Body of pancreas (tissue), 4 donors: Measurements from ENCODE around the gene GRIK2.

Experiments
- POLR2A ChIP-seq, 3 donors: fragments of 450-650 bp; IDR thresholded peaks; one replicate each; pipeline ENCODE4 v1.6.1; 2016; ENCODE audit warnings: antibody characterized with exemption in 3 of 3, mild to moderate bottlenecking in 2 of 3
- TF ChIP-seq, protein P1 (sequence below), 7 experiments: fragments of 450-650 bp in 4 of 7; fragments of 200-600 bp in 3 of 7; sonication (generic) in 3 of 7; IDR thresholded peaks; one replicate each; pipeline ENCODE4 v1.5.1; 2016 to 2019; ENCODE audit warnings: antibody characterized with exemption in 7 of 7

DNA sequence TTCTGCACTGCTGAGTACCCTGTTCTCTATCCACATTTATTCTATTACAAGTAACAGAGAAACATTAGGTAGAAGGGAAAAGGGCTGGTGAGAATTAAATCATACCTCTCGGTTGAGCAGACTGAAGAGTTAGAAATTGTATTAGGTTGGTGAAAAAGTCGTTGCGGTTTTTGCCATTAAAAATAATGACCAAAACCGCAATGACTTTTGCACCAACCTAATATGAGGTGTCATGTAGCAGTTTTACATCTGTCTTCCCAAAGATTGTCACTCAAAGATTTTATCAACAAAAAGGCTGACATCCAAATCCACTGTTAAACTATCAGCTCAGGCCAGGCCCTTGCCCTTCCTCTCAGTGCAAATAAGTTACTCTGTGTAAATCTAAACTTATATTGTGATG is 28.3 kb upstream of the GRIK2 start:
- TF ChIP-seq POLR2A (IDR thresholded peaks at IDR 0.05) = no peak
- TF ChIP-seq, protein P1, sequence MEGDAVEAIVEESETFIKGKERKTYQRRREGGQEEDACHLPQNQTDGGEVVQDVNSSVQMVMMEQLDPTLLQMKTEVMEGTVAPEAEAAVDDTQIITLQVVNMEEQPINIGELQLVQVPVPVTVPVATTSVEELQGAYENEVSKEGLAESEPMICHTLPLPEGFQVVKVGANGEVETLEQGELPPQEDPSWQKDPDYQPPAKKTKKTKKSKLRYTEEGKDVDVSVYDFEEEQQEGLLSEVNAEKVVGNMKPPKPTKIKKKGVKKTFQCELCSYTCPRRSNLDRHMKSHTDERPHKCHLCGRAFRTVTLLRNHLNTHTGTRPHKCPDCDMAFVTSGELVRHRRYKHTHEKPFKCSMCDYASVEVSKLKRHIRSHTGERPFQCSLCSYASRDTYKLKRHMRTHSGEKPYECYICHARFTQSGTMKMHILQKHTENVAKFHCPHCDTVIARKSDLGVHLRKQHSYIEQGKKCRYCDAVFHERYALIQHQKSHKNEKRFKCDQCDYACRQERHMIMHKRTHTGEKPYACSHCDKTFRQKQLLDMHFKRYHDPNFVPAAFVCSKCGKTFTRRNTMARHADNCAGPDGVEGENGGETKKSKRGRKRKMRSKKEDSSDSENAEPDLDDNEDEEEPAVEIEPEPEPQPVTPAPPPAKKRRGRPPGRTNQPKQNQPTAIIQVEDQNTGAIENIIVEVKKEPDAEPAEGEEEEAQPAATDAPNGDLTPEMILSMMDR (IDR thresholded peaks at IDR 0.05) = no peak
